Large intestine (tissue), 3 donors: ENCODE measurements around the gene PRTN3. TPM values are rescaled to one million over a fixed set of nuclear protein-coding genes. Genes with fewer than 3 reads are reported as not detected.

ENCODE experiments used
- DNase-seq, 2 donors: peaks; one replicate each; pipeline versions ENCODE4 v3.0.0 to v3.0.0-alpha.2; 2013
- H3K27ac ChIP-seq: one replicate; pipeline ENCODE4 v1.5.1; 2013; ENCODE audit warnings: low read length
- H3K27me3 ChIP-seq: 2 replicates; pipeline ENCODE4 v1.6.1; 2013; ENCODE audit warnings: low read length; ENCODE audit not compliant: control insufficient read depth, insufficient read depth
- H3K36me3 ChIP-seq: 2 replicates; pipeline ENCODE4 v1.6.1; 2013; ENCODE audit warnings: low read length; ENCODE audit not compliant: control insufficient read depth, insufficient read depth
- H3K4me1 ChIP-seq: one replicate; pipeline ENCODE4 v1.6.1; 2013; ENCODE audit warnings: low read length; ENCODE audit not compliant: control insufficient read depth, insufficient read depth
- H3K4me3 ChIP-seq: one replicate; pipeline ENCODE4 v1.5.1; 2013; ENCODE audit warnings: low read length
- H3K9me3 ChIP-seq: one replicate; pipeline ENCODE4 v1.6.1; 2013; ENCODE audit warnings: mild to moderate bottlenecking, low read depth, low read length, moderate library complexity; ENCODE audit not compliant: control insufficient read depth
- WGBS: methylation state at CpG from one replicate; pipeline ENCODE4 v1.1.5; 2013; ENCODE audit warnings: low lambda C conversion rate; ENCODE audit not compliant: insufficient coverage; 5-methylcytosine and 5-hydroxymethylcytosine counted together
- polyA plus RNA-seq: library from polyadenylated mRNA; unstranded; fragments of 120-200 nt; gene quantifications from one replicate; pipeline ENCODE4 v1.2.1, GENCODE V29; 2013

PRTN3 gene
- polyA plus RNA-seq, 1 donor = 0.22 TPM

GRCh38 chr19:896999-897398 lies 56.2 kb downstream of the PRTN3 start:
- WGBS = 100% methylated on average over 3 of the region's 11 CpGs
- H3K27me3 ChIP-seq = no peaks in the 10 kb centered on the region
- H3K36me3 ChIP-seq = peaks cover 32% of the 10 kb centered on the region
- peaks cover 2% of the 10 kb centered on the region for H3K4me1 ChIP-seq
- no peak overlapping the region for H3K27ac ChIP-seq
- peaks cover 4% of the 10 kb centered on the region for H3K9me3 ChIP-seq
- H3K4me3 ChIP-seq = no peak overlapping the region
- DNase-seq = no peak

DNA sequence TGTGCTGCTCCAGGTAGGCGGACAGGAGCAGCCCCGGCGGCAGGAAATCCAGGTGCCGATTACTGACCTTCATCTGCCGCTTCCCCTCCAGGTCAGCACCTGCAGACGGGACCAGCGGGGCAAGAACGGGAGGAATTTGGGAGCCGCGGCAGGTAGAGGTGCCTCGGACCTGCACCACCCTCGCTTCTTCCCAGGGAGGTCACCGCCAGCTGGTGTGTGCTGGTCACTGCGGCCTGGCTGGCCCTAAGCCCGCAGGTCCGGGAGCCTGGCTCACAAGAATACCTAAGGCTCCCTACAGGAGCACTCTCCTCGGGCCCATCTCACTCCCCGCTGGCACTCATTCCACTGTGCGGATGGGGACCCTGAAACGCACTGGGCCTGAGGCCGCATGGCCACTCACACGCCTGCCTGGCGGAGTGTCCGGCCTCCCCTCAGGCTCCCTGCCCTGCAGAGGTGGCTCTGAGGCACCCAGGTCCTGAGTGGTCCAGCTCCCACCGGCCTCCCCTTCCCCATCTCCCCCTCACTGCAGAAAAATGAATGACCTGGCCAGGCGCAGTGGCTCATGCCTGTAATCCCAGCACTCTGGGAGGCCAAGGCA lies 56.7 kb downstream of the PRTN3 start:
- WGBS = no CpG with 5 or more reads among the region's 26 CpGs
- Histone ChIP-seq H3K27ac (no peak overlapping the region), H3K36me3 (peaks cover 34% of the 10 kb centered on the region), H3K4me3 (no peak overlapping the region), H3K4me1 (no peaks in the 10 kb centered on the region), H3K9me3 (peaks cover 4% of the 10 kb centered on the region), H3K27me3 (no peaks in the 10 kb centered on the region)
- DNase-seq = no peak

Other genes with a start within 250 kb of the PRTN3 start
- 62.1 TPM for gene POLRMT, start 207.5 kb upstream of the PRTN3 start, polyA plus RNA-seq
- 0.24 TPM for gene FGF22, start 201.1 kb upstream of the PRTN3 start, polyA plus RNA-seq
- gene RNF126, start 177.8 kb upstream of the PRTN3 start, polyA plus RNA-seq = 41.4 TPM
- gene FSTL3, start 164.6 kb upstream of the PRTN3 start, polyA plus RNA-seq = 32.9 TPM
- 1.1 TPM for gene PRSS57, start 145.5 kb upstream of the PRTN3 start, polyA plus RNA-seq
- gene PALM, start 132.1 kb upstream of the PRTN3 start, polyA plus RNA-seq = 29.2 TPM
- 200 TPM for gene MISP, start 89.9 kb upstream of the PRTN3 start, polyA plus RNA-seq
- 240 TPM for gene PTBP1, start 43.5 kb upstream of the PRTN3 start, polyA plus RNA-seq
- 5.2 TPM for gene PLPPR3, start 19.0 kb upstream of the PRTN3 start, polyA plus RNA-seq
- 0.33 TPM for gene AZU1, start 13.2 kb upstream of the PRTN3 start, polyA plus RNA-seq
- 0.09 TPM for gene ELANE, start 11.3 kb downstream of the PRTN3 start, polyA plus RNA-seq
- gene CFD, start 18.7 kb downstream of the PRTN3 start, polyA plus RNA-seq = 6.1 TPM
- 41.7 TPM for gene MED16, start 52.2 kb downstream of the PRTN3 start, polyA plus RNA-seq
- not detected for gene RNU6-9, start 52.5 kb downstream of the PRTN3 start, polyA plus RNA-seq
- gene R3HDM4, start 72.2 kb downstream of the PRTN3 start, polyA plus RNA-seq = 44.0 TPM
- 0.33 TPM for gene KISS1R, start 76.3 kb downstream of the PRTN3 start, polyA plus RNA-seq
- 187 TPM for gene ARID3A, start 85.0 kb downstream of the PRTN3 start, polyA plus RNA-seq
- 33.7 TPM for gene WDR18, start 143.3 kb downstream of the PRTN3 start, polyA plus RNA-seq
- gene GRIN3B, start 159.4 kb downstream of the PRTN3 start, polyA plus RNA-seq = 0.22 TPM
- gene TMEM259, start 180.1 kb downstream of the PRTN3 start, polyA plus RNA-seq = 144 TPM
- gene RNU6-2, start 180.5 kb downstream of the PRTN3 start, polyA plus RNA-seq = not detected
- 31.5 TPM for gene CNN2, start 185.6 kb downstream of the PRTN3 start, polyA plus RNA-seq
- gene ABCA7, start 199.1 kb downstream of the PRTN3 start, polyA plus RNA-seq = 5.7 TPM
- 14.0 TPM for gene ARHGAP45, start 226.2 kb downstream of the PRTN3 start, polyA plus RNA-seq